Left lung (tissue), 10 donors: Measurements from ENCODE around the gene TDP1. TPM values are rescaled to one million over a fixed set of nuclear protein-coding genes. Genes with fewer than 3 reads are reported as not detected.
"Not testable (repeated sequence)": the region's sequence is repeated elsewhere in the genome, so short reads cannot be mapped to it uniquely, and the experiment has no call there.

ENCODE experiments used
- ATAC-seq: fragments of 200-7000 bp; cut with Tn5 transposase; one replicate; pipeline ENCODE4 v1.9.1; 2020; ENCODE audit warnings: moderate library complexity
- DNase-seq, 4 donors: peaks; one replicate each; pipeline ENCODE4 v3.0.0-alpha.2; 2013 to 2020
- H3K27ac ChIP-seq, 2 donors: fragments of 200-600 bp; sonication (generic) in 1 of 2; one replicate each; pipeline versions ENCODE4 v1.5.0 to v1.8.0; 2020 to 2021
- H3K27me3 ChIP-seq, 2 donors: fragments of 200-600 bp; sonication (generic) in 1 of 2; one replicate each; pipeline versions ENCODE4 v1.5.0 to v1.8.0; 2020 to 2021
- H3K36me3 ChIP-seq, 2 donors: fragments of 200-600 bp; sonication (generic) in 1 of 2; one replicate each; pipeline versions ENCODE4 v1.5.0 to v1.8.0; 2020 to 2021
- H3K4me1 ChIP-seq, 2 donors: fragments of 200-600 bp; one replicate each; pipeline ENCODE4 v1.8.0; 2021
- H3K4me3 ChIP-seq, 2 donors: fragments of 200-600 bp; sonication (generic) in 1 of 2; one replicate each; pipeline versions ENCODE4 v1.5.0 to v1.8.0; 2020 to 2021; ENCODE audit warnings: mild to moderate bottlenecking in 1 of 2
- H3K9me3 ChIP-seq, 2 donors: fragments of 200-600 bp; sonication (generic) in 1 of 2; one replicate each; pipeline versions ENCODE4 v1.5.0 to v1.8.0; 2020 to 2021
- CTCF ChIP-seq, 2 donors: fragments of 200-600 bp; sonication (generic) in 1 of 2; IDR thresholded peaks; one replicate each; pipeline versions ENCODE4 v1.5.0 to v1.8.0; 2021; ENCODE audit warnings: antibody characterized with exemption in 2 of 2
- intact Hi-C, 2 donors: fragments of 100-400 bp; cut with DNase I; formaldehyde crosslinking; loops; one replicate each; pipeline versions ENCODE4 v1.11.2 to v1.14.2; 2022
- polyA plus RNA-seq, 6 donors: library from polyadenylated mRNA; unstranded; fragments of 120-200 nt; gene quantifications; one replicate each; pipeline ENCODE4 v1.2.1, GENCODE V29; 2013; ENCODE audit not compliant: insufficient read length in 6 of 6
- total RNA-seq, 2 donors: library from RNA; stranded (reverse); fragmentation: NEBNext Ultra II Directional; extraction: Animal tissue kit (Norgen Biotek cat#: 25700); gene quantifications; one replicate each; pipeline ENCODE4 v1.2.1, GENCODE V29; 2021
- donor health status: DM: no; HTN: yes; CAD: no.
- donor health status: DM: no; HTN: no; CAD: no.

Gene TDP1
- total and polyA plus RNA-seq, 8 donors = 8.8 to 20.8 (median 15.8) TPM

DNA sequence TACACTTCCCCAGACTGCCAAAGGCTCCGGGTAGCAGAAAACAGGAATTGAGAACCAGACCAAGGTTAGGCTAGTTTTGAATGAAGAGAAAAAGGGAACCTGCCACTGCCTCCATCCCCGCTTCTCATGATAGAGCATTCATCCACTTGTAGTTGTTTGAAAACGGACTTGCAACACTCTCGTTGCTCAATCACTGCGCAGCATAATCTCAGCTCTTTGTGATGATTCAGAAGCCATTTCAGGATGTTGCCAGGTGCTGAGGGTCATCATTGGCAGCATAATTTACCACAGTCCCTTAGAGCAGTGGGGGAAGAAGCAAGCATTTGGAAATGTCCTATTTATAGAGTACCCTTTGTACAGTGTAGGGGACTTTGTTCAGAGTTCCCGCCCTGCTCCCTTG lies 131.7 kb downstream of the TDP1 start:
- Histone ChIP-seq H3K4me3 (no peak overlapping the region), H3K27ac (peak overlapping the region in 1 of 2 donors; percentile 64), H3K36me3 (no peaks in the 10 kb centered on the region), H3K9me3 (no peaks in the 10 kb centered on the region), H3K4me1 (peaks cover 0 to 11% of the 10 kb centered on the region in 2 donors), H3K27me3 (peaks cover 0 to 5% of the 10 kb centered on the region in 2 donors)
- ATAC-seq (peak; percentile 73), DNase-seq (peak in 1 of 4 donors; percentile 68)
- intact Hi-C loops = no loop called here
- no peak for TF ChIP-seq CTCF (IDR thresholded peaks at IDR 0.05)

DNA sequence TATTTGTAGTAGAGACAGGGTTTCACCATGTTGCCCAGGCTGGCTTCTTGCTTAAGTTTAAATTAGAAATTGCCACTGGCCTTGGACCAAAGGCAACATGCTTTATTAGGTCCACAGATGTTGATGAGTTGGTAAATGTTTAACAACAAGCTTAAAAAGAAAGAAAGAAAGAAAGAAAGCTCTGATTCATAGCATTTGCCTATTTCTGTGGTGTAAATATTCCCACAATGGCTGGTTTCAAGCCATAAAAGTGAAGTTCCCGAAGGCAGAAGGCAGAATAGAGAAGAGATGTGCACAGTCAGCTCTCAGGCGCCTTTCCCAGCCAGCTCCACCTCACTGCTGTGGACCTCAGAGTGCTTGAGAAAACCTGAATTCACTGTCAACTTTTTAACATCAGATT lies 132.4 kb downstream of the TDP1 start:
- DNase-seq = no peak
- intact Hi-C loops = no loop called here
- H3K27me3 ChIP-seq = peaks cover 0 to 5% of the 10 kb centered on the region in 2 donors
- TF ChIP-seq CTCF (IDR thresholded peaks at IDR 0.05) = no peak
- H3K27ac ChIP-seq = peak overlapping the region in 1 of 2 donors; percentile 64
- no peaks in the 10 kb centered on the region for H3K9me3 ChIP-seq
- no peak for ATAC-seq
- H3K36me3 ChIP-seq = no peaks in the 10 kb centered on the region
- H3K4me3 ChIP-seq = no peak overlapping the region
- peaks cover 0 to 11% of the 10 kb centered on the region in 2 donors for H3K4me1 ChIP-seq

DNA sequence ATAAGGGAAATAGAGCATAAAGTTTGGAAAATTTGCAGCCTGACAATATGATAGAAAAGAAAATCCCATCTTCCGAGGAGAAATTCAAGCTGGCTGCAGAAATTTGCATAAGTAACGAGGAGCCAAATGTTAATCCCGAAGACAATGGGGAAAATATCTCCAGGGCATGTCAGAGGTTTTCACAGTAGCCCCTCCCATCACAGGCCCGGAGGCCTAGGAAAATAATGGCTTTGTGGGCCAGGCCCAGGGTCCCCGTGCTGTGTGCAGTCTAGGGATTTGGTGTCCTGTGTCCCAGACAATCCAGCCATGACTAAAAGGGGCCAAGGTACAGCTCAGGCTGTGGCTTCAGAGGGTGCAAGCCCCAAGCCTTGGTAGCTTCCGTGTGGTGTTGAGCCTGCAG lies 133.8 kb downstream of the TDP1 start:
- H3K27me3 ChIP-seq, H3K36me3 ChIP-seq, H3K4me3 ChIP-seq, H3K9me3 ChIP-seq, intact Hi-C loops, DNase-seq, H3K27ac ChIP-seq, ATAC-seq: not testable (repeated sequence)
- peaks cover 0 to 16% of the 10 kb centered on the region in 2 donors for H3K4me1 ChIP-seq

GRCh38 chr14:90091393-90091792 lies 135.7 kb downstream of the TDP1 start:
- Histone ChIP-seq H3K27me3 (peaks cover 0 to 5% of the 10 kb centered on the region in 2 donors), H3K27ac (no peak overlapping the region), H3K4me1 (peaks cover 0 to 16% of the 10 kb centered on the region in 2 donors), H3K4me3 (no peak overlapping the region), H3K9me3 (no peaks in the 10 kb centered on the region), H3K36me3 (no peaks in the 10 kb centered on the region)
- intact Hi-C loops = no loop called here
- TF ChIP-seq CTCF (IDR thresholded peaks at IDR 0.05) = no peak
- no peak for DNase-seq
- no peak for ATAC-seq

- Histone ChIP-seq H3K36me3 (no peaks in the 10 kb centered on the region), H3K27ac (peak overlapping the region in 1 of 2 donors; percentile 50), H3K27me3 (no peaks in the 10 kb centered on the region), H3K9me3 (no peaks in the 10 kb centered on the region), H3K4me1 (peaks cover 0 to 5% of the 10 kb centered on the region in 2 donors), H3K4me3 (no peak overlapping the region)
- TF ChIP-seq CTCF (IDR thresholded peaks at IDR 0.05) = no peak
- DNase-seq (no peak), ATAC-seq (no peak)
- intact Hi-C loops = no loop called here
These were observed 138.3 kb downstream of the TDP1 start for GRCh38 chr14:90093942-90094595.

Other genes with a start within 250 kb of the TDP1 start
- gene EFCAB11, start 1.2 kb upstream of the TDP1 start, total RNA-seq = 1 to 10 TPM; 5.3 to 5.4 TPM
- 10 to 100 TPM; 10.8 to 13.9 (median 11.9) TPM for gene EFCAB11, start 1.2 kb upstream of the TDP1 start, polyA plus RNA-seq
- 1 to 10 TPM in 1 of 2 donors, under 1 TPM in 1; 0.32 to 2.8 TPM for gene KCNK13, start 106.1 kb downstream of the TDP1 start, total RNA-seq
- gene KCNK13, start 106.1 kb downstream of the TDP1 start, polyA plus RNA-seq = under 1 TPM; 0.15 to 0.25 (median 0.21) TPM